Mesodermal cell (in vitro differentiated cells): ENCODE data around the gene ME1. TPM values are rescaled to one million over a fixed set of nuclear protein-coding genes. Genes with fewer than 3 reads are reported as not detected.
A peak's percentile ranks its signal among the peaks of the same experiment; 100 is the strongest.

ENCODE experiments used
- H3K27ac ChIP-seq: 2 replicates; pipeline ENCODE4 v1.7.0; 2013; ENCODE audit warnings: mild to moderate bottlenecking, low read depth, low read length, moderate library complexity; ENCODE audit not compliant: severe bottlenecking
- H3K36me3 ChIP-seq: 2 replicates; pipeline ENCODE4 v1.7.1; 2013; ENCODE audit warnings: mild to moderate bottlenecking, low read length, moderate library complexity; ENCODE audit not compliant: control insufficient read depth, insufficient read depth
- H3K4me1 ChIP-seq: one replicate; pipeline ENCODE4 v1.7.1; 2013; ENCODE audit warnings: mild to moderate bottlenecking, low read length; ENCODE audit not compliant: insufficient read depth, control insufficient read depth, poor library complexity, severe bottlenecking
- H3K4me3 ChIP-seq: 2 replicates; pipeline ENCODE4 v1.7.0; 2013; ENCODE audit warnings: low read length, control low read depth, mild to moderate bottlenecking; ENCODE audit not compliant: insufficient read depth, poor library complexity, severe bottlenecking; ENCODE audit errors: extremely low read depth
- H3K9me3 ChIP-seq: 2 replicates; pipeline ENCODE4 v1.7.1; 2013; ENCODE audit warnings: mild to moderate bottlenecking, low read length, moderate library complexity; ENCODE audit not compliant: control insufficient read depth
- WGBS, 2 experiments: methylation state at CpG; one replicate each; pipeline ENCODE4 v1.1.5; 2013; ENCODE audit warnings: missing lambda C conversion rate in 2 of 2; ENCODE audit not compliant: insufficient coverage in 2 of 2; 5-methylcytosine and 5-hydroxymethylcytosine counted together
- polyA plus RNA-seq, 2 experiments: library from polyadenylated mRNA; stranded (reverse); fragments of 50-300 nt; gene quantifications; one replicate each; pipeline ENCODE4 v1.2.3, GENCODE V29; 2013

ME1 gene
- 16.3 TPM for polyA plus RNA-seq (2013, experiment 1 of 2)
- polyA plus RNA-seq (2013, experiment 2 of 2), result 19.9 TPM

GRCh38 chr6:83430611-83431544 is at the start of gene ME1:
TSS of gene ME1 (minus strand) at chr6:83431051. CDS start at chr6:83430954, 97 bp downstream.
- peaks cover 3% of the 10 kb centered on the region for H3K9me3 ChIP-seq
- peak within 1 kb of the TSS; percentile 69 for H3K4me3 ChIP-seq
- peak within 1 kb of the TSS; percentile 63 for H3K27ac ChIP-seq
- H3K4me1 ChIP-seq, result peaks cover 6% of the 10 kb centered on the region
- H3K36me3 ChIP-seq, result peaks cover 4% of the 10 kb centered on the region
- 6 to 9% methylated on average over 53 to 60 of the region's 74 CpGs for WGBS, 2 experiments

- Histone ChIP-seq H3K4me1 (no peaks in the 10 kb centered on the region), H3K4me3 (no peak overlapping the region), H3K36me3 (no peaks in the 10 kb centered on the region), H3K9me3 (no peaks in the 10 kb centered on the region), H3K27ac (no peak overlapping the region)
- no CpG with 5 or more reads among the region's 1 CpG for WGBS, 2 experiments
Observed at GRCh38 chr6:83480470-83480869, 49.6 kb upstream of the ME1 start.

DNA sequence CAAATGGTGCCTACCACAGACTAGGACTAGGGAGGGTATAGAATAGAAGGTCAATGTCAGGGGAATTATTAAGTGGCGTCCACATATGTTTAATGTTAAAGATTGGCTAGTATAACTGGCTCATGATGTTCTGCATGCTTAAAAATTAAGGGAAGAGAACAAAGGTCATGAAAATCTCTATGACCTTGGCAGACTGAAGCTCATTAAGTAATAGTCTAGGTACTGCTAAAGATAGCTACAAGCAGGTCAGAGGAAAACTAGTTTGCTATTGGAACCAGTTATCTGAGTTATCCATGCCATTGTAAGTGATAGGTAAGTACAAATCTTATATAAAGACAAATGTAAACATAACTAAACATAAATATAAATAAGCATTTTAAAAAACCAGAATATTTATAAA is 48.5 kb upstream of the ME1 start:
- no peaks in the 10 kb centered on the region for H3K36me3 ChIP-seq
- no peak overlapping the region for H3K4me3 ChIP-seq
- no peak overlapping the region for H3K27ac ChIP-seq
- no peaks in the 10 kb centered on the region for H3K9me3 ChIP-seq
- WGBS, 2 experiments, result 67 to 75% methylated on average over 1 of the region's 1 CpG
- H3K4me1 ChIP-seq, result no peaks in the 10 kb centered on the region

GRCh38 chr6:83476971-83477370 is 46.1 kb upstream of the ME1 start:
- Histone ChIP-seq H3K27ac (no peak overlapping the region), H3K9me3 (no peaks in the 10 kb centered on the region), H3K36me3 (no peaks in the 10 kb centered on the region), H3K4me1 (no peaks in the 10 kb centered on the region), H3K4me3 (no peak overlapping the region)
- 100% methylated on average over 1 of the region's 1 CpG; no CpG with 5 or more reads in 1 of the 2 experiments for WGBS, 2 experiments

GRCh38 chr6:83474309-83474708 is 43.5 kb upstream of the ME1 start:
- WGBS, 2 experiments, result 63 to 73% methylated on average over 2 to 4 of the region's 4 CpGs

DNA sequence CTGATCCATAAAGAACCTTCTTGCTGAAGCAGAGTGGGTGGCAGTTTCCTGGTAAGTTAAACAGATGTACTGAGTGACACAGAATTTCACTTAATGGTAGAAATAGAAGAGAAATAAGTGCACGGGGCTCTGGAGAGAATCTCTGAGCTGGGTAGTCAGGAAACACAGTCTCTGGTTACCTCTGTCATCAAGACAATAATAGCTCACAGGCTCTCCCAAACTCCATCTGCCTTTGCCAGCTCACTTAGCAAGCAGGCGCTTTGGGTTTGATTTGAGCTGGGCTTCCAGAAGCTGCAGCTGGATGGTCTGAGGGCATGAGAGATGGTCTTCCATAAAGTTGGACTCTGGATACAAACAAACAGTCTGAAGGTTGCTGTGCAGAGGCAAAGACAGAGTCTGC is 41.9 kb upstream of the ME1 start:
- Histone ChIP-seq H3K4me3 (no peak overlapping the region), H3K9me3 (no peaks in the 10 kb centered on the region), H3K4me1 (no peaks in the 10 kb centered on the region), H3K36me3 (no peaks in the 10 kb centered on the region), H3K27ac (no peak overlapping the region)
- WGBS, 2 experiments, result 71 to 100% methylated on average over 1 to 2 of the region's 2 CpGs

More at GRCh38 chr6:83474309-83474708, 43.5 kb upstream of the ME1 start:
- Histone ChIP-seq H3K4me1 (no peaks in the 10 kb centered on the region), H3K9me3 (no peaks in the 10 kb centered on the region), H3K27ac (no peak overlapping the region), H3K36me3 (no peaks in the 10 kb centered on the region), H3K4me3 (no peak overlapping the region)

DNA sequence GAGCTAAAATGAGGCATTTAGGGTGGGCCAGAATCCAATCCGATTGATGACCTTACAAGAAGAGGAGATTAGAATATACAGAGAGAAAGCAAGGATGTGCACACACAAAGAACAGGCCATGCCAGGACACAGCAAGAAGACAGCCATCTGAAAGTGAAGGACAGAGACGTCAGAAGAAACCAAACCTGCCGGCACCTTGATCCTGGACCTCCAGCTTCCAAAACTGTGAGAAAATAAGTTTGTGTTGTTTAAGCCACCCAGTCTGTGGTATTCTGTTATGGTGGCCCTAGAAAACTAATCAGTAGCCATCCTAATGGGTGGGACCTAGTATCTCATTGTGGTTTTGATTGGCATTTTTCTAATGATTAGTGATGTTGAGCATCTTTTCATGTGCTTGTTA is 39.7 kb upstream of the ME1 start:
- WGBS, 2 experiments, result 91 to 96% methylated on average over 3 of the region's 3 CpGs
- no peaks in the 10 kb centered on the region for H3K36me3 ChIP-seq
- no peaks in the 10 kb centered on the region for H3K9me3 ChIP-seq
- H3K27ac ChIP-seq, result no peak overlapping the region
- no peaks in the 10 kb centered on the region for H3K4me1 ChIP-seq
- no peak overlapping the region for H3K4me3 ChIP-seq

DNA sequence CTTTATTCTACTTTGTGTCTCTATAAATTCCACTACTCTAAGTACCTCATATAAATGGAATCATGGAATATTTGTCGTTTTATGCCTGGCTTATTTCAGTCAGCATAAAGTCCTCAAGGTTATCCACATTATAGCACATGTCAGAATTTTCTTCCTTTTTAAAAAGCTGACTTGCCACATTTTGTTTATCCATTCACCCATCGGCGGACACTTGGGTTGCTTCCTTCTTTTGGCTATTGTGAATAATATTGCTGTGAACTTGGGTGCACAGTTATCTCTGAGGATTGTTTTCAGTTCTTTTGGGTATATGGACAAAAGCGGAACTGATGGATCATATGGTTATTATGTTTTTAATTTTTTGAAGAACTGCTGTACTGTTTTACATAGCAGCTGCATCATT is 39.1 kb upstream of the ME1 start:
- Histone ChIP-seq H3K9me3 (no peaks in the 10 kb centered on the region), H3K27ac (no peak overlapping the region), H3K4me3 (no peak overlapping the region), H3K4me1 (peaks cover 2% of the 10 kb centered on the region), H3K36me3 (no peaks in the 10 kb centered on the region)
- WGBS, 2 experiments, result 100% methylated on average over 1 to 3 of the region's 4 CpGs

- Histone ChIP-seq H3K27ac (no peak overlapping the region), H3K4me3 (no peak overlapping the region), H3K9me3 (no peaks in the 10 kb centered on the region), H3K36me3 (no peaks in the 10 kb centered on the region), H3K4me1 (peaks cover 14% of the 10 kb centered on the region)
- WGBS, 2 experiments, result 94 to 100% methylated on average over 2 of the region's 3 CpGs
Observed at GRCh38 chr6:83467620-83468036, 36.8 kb upstream of the ME1 start.

DNA sequence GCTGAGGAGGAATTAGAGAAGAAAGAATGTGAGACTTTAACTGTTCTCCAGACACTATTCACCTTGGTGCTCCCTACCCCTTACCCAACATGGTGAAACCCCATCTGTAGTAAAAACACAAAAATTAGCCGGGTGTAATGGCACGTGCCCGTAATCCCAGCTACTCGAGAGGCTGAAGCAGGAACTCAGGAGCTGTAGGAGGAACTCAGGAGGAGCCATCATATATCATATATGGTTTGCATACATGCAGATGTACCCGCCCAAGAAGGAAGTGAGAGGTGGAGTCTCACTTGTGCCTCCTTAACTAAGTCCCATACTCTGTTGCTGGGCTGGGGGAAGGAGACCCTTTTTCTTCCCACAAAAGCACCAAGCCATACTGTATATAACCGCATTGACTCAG is 35.5 kb upstream of the ME1 start:
- 100% methylated on average over 2 of the region's 6 CpGs; no CpG with 5 or more reads in 1 of the 2 experiments for WGBS, 2 experiments
- H3K4me1 ChIP-seq, result peaks cover 18% of the 10 kb centered on the region
- no peaks in the 10 kb centered on the region for H3K36me3 ChIP-seq
- no peak overlapping the region for H3K4me3 ChIP-seq
- no peaks in the 10 kb centered on the region for H3K9me3 ChIP-seq
- H3K27ac ChIP-seq, result no peak overlapping the region
